HG02981 (cell line): ENCODE data around the gene SLC27A3.
A peak's percentile ranks its signal among the peaks of the same experiment; 100 is the strongest.
"Not testable (repeated sequence)": the region's sequence is repeated elsewhere in the genome, so short reads cannot be mapped to it uniquely, and the experiment has no call there.

ENCODE experiments used
- ATAC-seq: cut with Tn5 transposase; IDR thresholded peaks from one replicate; pipeline ENCODE4 v1.9.1; 2021; ENCODE audit warnings: mild to moderate bottlenecking, moderate library complexity; ENCODE audit not compliant: unreplicated experiment

The SLC27A3 gene

DNA sequence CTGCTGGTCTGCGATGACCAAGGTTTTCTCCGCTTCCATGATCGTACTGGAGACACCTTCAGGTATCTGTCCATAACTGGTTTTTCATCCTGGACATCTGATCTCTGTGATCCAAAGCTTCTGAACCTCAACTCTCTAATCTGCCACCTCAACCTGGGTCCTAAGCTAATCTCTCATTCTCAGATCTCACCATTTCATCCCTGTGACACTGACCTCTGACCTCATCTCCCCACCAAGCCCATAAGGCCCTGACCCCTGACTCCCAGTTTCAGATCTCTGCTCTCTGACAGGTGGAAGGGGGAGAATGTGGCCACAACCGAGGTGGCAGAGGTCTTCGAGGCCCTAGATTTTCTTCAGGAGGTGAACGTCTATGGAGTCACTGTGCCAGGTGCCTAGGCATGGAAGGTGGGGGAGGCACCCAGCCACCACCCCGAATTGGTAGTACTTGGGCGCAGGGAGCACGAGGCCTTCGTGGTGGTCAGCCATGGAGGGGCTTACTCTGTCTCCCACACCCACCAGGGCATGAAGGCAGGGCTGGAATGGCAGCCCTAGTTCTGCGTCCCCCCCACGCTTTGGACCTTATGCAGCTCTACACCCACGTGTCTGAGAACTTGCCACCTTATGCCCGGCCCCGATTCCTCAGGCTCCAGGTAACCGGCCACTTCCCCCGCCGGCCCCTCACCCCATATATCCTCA is 3.8 kb downstream of the SLC27A3 start:
- ATAC-seq, result no peak

DNA sequence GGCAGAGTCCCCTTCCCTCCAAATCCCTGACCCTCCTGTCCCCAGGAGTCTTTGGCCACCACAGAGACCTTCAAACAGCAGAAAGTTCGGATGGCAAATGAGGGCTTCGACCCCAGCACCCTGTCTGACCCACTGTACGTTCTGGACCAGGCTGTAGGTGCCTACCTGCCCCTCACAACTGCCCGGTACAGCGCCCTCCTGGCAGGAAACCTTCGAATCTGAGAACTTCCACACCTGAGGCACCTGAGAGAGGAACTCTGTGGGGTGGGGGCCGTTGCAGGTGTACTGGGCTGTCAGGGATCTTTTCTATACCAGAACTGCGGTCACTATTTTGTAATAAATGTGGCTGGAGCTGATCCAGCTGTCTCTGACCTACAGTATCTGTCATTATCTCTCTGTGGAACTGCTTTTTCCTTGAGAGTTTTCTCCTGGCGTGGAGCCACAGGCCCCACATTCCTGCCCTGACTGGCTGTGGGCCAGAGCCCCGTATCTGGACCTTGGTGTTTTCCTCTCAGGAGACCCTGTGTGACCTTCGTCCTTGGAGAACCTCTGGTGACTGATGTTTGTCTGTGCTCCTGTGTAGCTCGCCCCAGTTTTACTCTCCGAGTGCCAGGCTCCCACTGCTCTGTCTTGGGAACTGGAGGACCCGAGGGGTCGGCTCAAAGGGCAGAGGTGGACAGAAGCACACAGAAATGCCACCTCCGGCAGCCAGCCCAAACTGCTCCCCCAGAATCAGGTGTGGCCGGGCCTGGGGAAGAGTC is 4.8 kb downstream of the SLC27A3 start:
- no peak for ATAC-seq

DNA sequence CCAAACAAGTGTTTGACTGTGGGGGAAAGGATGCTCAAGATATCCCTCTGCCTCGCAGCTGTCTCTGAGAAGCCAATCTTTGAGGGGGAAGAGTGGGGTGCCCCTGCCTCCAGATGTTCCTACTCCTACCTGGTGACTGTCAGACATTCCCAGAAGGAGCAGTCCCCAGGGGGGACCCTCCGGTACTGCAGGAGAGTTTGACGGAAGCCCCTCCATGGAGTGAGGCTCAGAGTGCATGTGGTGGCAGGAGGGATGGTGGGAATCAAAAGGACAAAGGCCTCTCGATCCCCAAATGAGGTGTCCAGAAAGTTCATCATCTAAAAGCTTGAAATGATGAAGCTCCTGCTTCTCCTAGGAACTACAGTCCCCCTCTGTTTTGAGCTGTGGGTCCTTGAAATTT is 5.3 kb downstream of the SLC27A3 start:
- no peak for ATAC-seq

DNA sequence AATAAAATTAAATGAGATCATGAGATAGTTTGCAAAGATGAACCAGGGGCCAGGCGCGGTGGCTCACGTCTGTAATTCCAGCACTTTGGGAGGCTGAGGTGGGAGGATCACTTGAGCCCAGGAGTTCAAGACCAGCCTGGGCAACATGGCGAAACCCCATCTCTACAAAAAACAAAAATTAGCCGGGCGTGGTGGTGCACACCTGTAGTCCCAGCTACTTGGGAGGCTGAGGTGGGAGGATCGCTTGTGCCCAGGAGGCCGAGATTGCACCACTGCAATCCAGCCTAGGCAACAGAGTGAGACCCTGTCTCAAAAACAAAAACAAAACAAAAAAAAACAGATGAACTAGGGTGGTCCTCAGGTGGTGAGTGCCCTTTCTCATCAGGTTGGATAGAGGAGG is 7.4 kb downstream of the SLC27A3 start:
- ATAC-seq, result not testable (repeated sequence)

DNA sequence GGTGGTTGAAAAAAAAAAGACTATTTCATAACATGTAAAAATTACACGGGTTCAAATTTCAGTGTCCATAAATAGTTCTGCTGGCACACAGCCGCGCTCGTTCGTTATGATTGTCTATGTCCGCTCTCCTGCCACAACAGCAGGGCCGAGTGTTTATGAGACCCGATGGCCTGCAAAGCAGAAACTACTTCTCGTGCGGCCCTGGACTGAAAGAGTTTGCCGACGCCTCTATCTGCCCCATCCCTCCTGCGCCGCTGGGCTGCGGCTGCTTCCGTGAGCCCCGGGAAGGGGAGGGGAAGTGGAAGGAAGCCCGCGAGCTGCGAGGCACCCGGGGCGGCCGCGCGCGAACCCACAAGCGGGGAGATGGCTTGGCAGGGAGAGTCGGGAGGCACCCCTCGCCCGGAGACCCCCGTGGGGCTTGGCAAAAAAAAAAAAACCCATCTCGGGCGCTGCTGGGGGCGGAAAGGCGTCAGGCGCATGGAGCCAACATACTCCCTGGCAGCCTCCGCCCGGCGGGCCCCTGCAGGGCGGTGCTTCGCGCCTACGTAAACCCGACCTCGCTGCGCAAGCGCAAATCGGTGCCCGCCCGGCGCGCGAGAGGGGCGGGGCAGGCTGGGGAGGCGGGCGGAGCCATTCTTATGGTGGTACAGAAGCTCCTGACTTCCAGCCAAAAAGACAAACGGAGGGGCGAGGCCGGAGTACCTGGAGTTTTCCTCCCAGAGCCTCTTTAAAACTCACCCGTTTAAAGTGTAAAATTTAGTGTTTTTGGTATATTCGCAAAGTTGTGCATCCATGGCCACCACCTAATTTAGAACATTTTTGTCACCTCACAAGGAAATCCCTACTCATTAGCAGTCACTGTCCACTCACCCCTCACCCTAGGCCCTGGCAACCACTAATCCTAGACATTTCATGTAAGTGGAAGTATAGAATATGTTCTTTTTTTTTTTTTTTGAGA is 8.3 kb downstream of the SLC27A3 start:
- ATAC-seq, result peak; percentile 81

DNA sequence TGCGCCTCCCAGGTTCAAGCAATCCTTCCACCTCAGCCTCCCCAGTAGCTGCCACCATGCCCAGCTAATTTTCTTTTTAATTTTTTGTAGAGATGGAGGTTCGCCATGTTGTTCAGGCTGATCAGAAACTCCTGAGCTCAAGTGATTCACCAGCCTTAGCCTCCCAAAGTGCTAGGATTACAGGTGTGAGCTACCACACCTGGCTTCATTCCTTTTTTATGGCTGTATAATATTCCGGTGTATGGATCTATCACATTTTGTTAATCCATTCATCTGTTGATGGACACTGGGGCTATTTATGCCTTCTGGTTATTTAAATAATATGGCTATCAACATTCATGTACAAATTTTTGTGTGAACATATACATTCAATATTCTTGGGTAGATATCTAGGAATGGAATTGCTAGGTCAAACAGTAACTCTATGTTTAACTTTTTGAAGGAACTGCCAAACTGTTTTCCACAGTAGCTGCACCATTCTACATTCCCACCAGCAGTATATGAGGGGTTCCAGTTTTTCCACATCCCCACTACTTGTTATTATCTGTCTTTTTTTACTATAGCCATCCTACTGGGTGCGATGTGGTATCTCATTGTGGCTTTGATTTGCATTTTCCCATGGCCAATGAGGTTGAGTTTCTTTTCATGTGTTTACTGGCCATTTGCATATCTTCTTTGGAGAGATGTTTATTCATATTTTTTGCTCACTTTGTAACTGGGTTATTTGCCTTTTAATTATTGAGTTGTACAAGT is 11.0 kb downstream of the SLC27A3 start:
- no peak for ATAC-seq

DNA sequence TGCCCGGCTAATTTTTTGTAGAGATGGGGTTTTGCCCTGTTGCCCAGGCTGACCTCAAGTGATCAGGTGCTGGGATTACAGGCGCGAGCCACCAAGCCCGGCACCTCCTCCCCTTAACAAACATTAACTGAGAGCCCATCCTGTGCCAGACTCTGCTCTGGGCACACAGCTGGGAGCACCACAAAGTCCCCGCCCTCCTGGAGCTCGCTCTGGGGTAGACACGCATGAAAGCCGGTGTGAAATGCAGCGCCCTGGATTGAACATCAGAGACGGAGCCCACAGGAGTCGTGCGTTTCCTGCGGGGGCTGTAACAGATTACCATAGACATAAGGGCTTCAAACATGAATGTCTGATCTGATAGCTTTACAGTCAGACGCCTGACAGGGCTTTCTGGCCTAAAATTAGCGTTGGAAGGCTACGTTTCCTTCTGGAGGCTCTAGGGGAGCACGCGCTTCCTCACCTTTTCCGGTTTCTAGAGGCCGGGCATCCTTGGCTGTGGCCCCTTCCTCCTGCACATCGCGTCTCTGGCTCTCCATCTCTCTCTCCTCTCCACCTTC is 14.3 kb downstream of the SLC27A3 start:
- ATAC-seq, result no peak

DNA sequence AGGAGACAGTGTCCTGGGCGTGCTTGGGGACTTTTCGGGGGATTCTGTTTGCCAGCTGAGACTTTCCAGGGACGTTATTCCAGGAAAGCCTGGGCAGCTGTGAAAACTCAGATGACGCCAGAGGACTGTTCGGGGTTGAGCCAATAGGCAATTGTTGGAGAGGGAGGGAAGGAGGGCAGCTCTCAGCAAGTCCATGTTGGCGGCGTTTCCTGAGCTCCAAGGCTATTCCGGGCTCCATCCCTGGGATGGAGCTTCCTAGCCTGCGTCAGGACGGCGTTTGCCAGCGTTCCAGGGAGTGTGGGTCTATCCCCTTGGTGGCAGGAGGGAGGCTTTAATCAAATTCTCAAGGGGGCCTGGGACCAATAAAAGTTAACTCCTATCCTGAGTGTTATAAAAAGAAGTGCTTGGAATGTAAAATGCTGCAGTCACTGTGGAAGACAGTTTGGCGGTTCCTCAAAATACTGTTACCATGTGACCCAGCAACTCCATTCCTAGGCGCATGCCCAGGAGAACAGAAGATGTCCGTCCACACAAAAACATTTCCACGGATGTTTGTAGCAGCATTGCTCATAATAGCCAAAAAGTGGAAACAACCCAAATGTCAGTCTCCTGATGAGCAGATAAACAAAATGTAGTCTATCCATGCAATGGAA is 15.2 kb downstream of the SLC27A3 start:
- no peak for ATAC-seq

DNA sequence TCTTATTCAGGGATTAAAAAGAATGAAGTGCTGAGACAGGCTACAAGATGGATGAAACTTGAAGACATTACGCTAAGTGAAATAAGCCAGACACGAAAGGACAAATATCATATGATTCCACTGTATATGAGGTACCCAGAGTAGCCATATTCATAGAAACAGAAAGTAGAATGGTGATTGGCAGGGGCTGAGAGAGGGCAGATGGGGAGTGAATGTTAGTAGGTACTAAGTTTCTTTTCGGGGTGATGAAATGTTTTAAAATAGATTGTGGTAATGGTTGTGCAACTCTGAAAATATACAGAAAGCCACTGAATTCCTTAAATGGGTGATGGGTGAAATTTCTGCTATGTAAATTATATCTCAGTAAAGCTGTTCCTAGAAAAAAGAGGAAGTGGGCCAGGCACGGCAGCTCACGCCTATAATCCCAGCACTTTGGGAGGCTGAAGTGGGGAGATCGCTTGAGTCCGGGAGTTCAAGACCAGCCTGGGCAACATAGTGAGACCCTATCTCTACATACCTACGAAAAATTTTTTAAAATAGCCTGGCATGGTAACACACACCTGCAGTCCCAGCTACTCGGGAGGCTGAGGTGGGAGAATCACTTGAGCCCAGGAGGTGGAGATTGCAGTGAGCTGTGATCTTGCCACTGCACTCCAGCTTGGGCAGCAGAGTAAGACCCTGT is 15.9 kb downstream of the SLC27A3 start:
- peak; percentile 89 for ATAC-seq

DNA sequence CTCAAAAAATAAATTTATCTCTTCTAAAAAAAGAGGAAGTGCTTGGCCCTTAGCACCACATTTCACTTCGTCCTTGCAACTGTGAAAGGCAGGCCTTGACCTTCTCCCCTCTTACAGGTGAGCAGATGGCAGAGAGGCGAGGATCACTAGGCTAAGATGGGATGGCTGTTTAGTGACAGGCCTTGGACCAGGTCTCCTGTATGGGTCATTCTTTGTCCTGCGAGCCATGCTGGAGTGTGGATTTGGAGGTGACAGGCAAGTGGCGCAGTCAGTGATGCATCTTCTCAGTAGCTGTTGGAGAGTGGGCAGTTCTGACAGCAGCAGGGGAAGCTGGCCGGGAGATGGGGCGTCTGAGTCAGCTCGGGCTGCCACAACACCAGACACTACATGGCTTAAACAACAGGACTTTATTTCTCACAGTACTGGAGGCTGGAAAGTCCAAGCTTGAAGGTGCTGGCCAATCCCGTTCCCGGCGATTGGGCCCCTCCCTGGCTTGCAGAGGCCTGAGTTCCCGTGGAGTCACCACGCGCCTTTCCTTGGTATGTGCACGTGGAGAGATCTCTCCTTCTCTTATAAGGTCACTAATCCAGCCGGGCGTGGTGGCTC is 16.5 kb downstream of the SLC27A3 start:
- no peak for ATAC-seq

DNA sequence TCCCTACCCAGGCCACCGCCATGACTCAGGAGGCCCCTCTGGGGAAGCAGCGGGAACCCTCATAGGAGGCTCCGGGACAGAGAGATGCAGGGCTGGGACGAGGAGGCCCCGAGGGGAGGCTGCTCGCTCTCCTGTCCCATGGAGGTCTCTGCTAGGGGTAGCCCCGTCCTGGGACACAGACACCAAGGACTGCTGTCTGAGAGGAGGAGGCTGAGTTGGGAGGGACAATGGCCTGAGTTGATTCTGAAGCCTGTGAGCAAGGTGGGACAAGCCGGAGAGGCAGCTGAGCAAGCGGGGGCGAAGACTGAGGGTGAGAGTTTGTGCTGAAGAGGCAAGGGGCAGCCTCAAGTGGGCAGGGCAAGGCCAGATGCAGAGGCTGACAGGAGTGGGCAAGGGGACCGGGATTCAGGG is 17.4 kb downstream of the SLC27A3 start:
- ATAC-seq, result no peak

DNA sequence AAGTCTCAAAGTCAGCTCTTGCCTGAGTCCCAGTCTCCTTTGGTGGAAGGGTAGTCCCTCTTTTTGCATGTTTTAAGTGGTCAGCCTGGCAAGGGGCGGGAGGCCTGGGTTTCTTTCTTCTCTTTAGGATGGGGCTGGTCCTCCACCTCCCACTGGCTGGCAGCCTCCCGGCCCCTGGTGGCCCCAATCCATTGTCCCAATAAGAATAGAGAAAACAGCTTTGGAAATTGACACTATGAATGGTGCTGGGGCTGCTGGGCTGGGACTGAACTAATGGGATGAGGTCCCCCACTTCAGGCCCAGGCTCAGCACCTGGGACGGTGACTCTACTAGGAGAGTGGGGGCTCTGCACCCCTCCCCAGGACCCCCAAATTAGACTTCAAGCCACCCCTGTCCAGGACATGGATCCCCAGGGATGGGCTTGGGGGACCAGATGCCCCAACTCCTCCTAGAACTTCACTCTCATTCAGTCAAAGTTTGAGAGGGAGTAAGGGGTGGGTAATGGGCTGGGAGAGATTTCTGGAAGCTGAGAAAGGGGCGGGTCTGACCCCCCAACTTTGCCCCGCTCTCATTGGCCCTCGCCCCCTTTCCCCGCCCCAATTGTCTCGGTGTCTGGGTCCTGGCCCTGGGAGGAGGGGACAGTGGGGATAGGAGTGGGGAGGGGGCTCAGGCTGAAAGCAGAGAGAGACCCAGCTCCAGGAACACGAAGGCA is 18.2 kb downstream of the SLC27A3 start:
- no peak for ATAC-seq

DNA sequence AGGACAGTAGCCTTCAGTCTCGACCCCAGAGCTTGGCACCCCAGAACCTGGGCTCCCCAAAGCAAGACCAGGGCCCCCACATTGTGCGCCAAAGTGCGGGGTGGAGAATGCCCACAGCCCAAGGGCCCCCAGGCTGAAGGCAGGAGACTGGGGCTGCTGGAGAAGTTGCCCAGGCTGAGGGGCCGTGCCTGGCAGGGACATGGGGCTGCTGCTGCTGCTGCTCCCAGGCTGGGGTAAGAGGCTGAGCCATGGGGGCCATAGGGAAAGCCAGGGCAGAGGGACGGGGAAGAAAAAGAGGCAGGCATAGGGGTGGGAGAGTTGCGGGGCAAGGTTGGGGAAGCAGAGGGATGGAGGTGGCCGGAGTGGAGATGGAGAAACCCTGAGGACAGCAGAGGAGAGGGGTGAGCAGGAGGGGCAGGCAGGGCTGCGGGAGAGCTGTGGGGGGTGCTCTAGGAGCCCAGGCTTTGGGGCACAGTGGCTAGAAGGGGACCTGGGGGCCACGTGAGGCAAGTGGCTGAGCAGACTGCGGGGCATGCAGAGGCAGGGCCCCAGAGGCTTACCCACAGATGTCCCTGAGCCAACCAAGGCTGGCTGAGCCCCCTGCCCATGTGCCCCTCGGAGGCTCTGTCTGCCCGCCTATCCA is 18.9 kb downstream of the SLC27A3 start:
- no peak for ATAC-seq

DNA sequence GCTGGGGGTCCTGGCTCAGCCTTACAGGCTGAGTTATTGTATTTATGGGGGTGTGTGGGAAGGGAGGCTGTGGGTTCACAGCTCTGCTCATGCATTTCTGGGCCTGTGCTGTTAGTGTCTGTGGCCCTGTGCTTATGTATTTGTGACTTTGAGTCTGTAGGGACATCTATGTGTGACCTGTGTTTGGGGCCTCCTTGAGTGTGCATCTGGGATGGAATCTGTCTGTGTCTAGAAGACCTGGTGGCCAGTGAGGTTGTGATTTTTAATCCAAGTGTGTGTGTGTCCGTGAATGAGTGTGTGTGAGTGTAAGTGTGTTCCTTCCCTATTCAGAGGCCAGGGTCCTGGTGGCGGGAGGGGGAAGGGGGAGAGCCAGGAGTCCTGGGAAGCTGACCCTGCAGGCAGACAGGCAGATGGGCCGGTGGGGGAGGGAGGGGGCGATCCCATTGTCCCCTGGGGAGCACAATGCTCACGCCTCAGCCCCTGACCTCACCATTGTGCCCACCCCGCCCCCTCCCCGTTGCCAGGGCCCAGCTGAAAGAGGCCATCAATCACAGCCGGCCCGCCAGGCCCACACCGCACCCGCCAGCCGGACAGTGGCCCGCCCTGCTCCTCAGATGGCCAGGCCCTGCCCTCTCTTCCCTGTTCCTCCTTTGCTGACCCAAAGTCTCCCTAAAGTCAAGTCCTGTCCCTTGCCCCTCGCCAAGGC is 19.6 kb downstream of the SLC27A3 start:
- no peak for ATAC-seq

DNA sequence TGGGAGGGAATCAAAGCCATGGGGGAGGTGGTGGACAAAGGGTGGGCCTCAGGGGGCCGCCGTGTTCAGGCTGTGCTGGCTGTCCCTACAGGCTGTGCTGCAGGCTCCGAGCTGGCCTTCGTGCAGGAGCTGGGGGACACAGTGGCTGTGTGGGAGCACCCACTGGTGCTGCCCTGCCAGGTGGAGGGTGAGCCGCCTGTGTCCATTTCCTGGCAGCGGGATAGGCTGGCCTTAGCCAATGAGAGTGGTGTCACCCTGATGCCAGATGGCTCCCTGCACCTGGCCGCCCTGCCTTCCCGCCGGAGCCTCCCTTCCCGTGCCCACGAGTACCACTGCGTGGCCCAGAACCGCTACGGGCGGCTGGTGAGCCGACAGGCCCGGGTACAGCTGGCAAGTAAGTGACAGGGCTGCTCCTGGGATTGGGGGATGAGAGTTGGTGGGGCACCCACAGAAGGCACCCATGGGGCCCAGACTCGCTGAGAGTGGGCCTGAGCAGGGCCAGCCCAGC is 20.2 kb downstream of the SLC27A3 start:
- no peak for ATAC-seq

DNA sequence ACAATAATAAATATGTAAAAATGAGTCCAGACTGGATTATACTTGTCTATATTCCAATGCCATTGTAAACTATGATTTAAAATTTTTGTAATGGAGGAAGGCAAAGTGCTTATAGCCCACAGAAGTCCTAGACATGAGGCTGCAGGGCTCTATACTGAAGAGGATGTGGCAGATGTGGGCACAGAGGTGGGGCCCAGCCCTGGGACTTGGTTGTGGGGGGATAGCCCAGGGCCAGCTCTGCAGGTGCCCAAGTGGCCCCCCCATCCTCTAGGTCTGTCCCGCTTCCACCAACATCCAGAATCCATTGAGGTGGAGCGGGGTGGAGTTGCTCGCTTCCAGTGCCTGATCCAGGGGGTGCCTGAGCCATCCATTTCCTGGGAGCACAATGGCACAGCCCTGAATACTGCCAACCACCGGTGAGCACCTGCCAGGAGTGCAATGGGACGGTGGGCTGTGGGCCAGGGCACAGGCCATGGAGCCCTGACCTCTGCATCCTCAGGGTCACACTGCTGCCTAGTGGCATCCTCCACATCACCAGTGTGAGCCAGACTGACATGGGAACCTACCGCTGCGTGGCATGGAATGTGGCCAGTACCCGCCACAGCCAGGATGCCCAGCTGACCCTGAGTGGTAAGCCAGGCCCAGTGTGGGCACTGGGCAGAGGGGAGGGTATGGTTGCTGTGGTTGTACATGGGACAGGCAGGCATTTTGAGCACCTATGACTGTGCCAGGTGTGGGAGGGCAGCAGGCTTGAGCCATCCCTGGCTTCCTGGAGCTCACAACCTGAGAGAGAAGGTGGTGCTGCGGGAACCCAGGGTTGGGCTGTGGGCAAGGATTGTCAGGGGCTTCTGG is 21.0 kb downstream of the SLC27A3 start:
- no peak for ATAC-seq
